Measurements from ENCODE around the gene DDI1. TPM values are rescaled to one million over a fixed set of nuclear protein-coding genes. Genes with fewer than 3 reads are reported as not detected.

The DDI1 gene
- total RNA-seq, 1 experiment from 2014 or later = not detected

DNA sequence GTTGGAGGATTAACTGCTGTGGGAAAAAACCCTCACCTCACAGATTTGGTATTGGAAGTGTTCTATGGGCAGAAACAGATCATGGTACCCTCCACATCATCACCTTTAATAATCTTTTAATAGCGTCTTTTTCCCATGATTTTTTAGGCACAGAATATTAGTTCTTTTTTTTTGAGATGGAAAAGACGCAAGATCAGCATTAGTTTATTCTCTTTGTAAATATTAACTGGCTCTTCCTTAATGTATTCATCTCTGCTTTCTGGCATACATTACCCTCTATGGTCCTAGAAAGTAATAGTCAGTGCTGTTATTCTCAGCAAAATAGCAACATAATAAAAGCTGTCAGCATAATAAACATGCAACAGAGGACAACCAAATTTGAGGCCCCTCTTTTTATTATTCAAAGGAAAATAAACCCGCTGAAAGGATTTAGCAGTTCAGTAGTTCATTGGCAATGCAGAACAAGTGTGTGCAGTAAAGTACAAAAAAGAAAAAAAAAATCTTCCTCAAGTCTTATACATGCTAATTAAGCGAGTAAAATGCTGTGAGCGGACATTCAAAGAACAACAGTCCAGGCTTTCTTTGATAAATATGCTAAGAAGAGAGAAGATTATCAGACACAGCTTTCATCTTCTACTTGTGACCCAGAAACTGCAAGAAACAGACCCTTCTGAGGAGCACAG is 37.5 kb upstream of the DDI1 start:
- Mint-ChIP-seq H3K36me3 (ENCODE audit: insufficient read depth, unreplicated experiment) (no peaks in the 10 kb centered on the region), H3K27me3 (ENCODE audit: unreplicated experiment) (no peaks in the 10 kb centered on the region), H3K9me3 (ENCODE audit: low read depth, unreplicated experiment) (no peaks in the 10 kb centered on the region), H3K27ac (ENCODE audit: unreplicated experiment) (no peak overlapping the region), H3K4me3 (ENCODE audit: low read depth, unreplicated experiment) (no peak overlapping the region), H3K4me1 (ENCODE audit: low read depth, unreplicated experiment) (no peaks in the 10 kb centered on the region)
- TF ChIP-seq, protein P1, sequence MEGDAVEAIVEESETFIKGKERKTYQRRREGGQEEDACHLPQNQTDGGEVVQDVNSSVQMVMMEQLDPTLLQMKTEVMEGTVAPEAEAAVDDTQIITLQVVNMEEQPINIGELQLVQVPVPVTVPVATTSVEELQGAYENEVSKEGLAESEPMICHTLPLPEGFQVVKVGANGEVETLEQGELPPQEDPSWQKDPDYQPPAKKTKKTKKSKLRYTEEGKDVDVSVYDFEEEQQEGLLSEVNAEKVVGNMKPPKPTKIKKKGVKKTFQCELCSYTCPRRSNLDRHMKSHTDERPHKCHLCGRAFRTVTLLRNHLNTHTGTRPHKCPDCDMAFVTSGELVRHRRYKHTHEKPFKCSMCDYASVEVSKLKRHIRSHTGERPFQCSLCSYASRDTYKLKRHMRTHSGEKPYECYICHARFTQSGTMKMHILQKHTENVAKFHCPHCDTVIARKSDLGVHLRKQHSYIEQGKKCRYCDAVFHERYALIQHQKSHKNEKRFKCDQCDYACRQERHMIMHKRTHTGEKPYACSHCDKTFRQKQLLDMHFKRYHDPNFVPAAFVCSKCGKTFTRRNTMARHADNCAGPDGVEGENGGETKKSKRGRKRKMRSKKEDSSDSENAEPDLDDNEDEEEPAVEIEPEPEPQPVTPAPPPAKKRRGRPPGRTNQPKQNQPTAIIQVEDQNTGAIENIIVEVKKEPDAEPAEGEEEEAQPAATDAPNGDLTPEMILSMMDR (IDR thresholded peaks at IDR 0.05; ENCODE audit: unreplicated experiment) = no peak
- no peak for DNase-seq
- no TSS peak for BruUV-seq (replicated peaks)
- CTCF ChIA-PET = no interaction called here
- intact Hi-C loops (cut with micrococcal nuclease; ENCODE audit: unreplicated experiment) = no loop called here

GRCh38 chr11:104000798-104001197 is 35.6 kb upstream of the DDI1 start:
- CTCF ChIA-PET = no interaction called here
- TF ChIP-seq, protein P1 (IDR thresholded peaks at IDR 0.05; ENCODE audit: unreplicated experiment) = no peak
- intact Hi-C loops (cut with micrococcal nuclease; ENCODE audit: unreplicated experiment) = no loop called here
- no peaks in the 10 kb centered on the region for H3K4me1 Mint-ChIP-seq (ENCODE audit: low read depth, unreplicated experiment)
- no peaks in the 10 kb centered on the region for H3K9me3 Mint-ChIP-seq (ENCODE audit: low read depth, unreplicated experiment)
- DNase-seq = no peak
- H3K4me3 Mint-ChIP-seq (ENCODE audit: low read depth, unreplicated experiment) = no peak overlapping the region
- H3K27me3 Mint-ChIP-seq (ENCODE audit: unreplicated experiment) = no peaks in the 10 kb centered on the region
- H3K27ac Mint-ChIP-seq (ENCODE audit: unreplicated experiment) = no peak overlapping the region
- no peaks in the 10 kb centered on the region for H3K36me3 Mint-ChIP-seq (ENCODE audit: insufficient read depth, unreplicated experiment)
- no TSS peak for BruUV-seq (replicated peaks)

GRCh38 chr11:104001561-104002056 is 34.8 kb upstream of the DDI1 start:
- Mint-ChIP-seq H3K27ac (ENCODE audit: unreplicated experiment) (no peak overlapping the region), H3K4me3 (ENCODE audit: low read depth, unreplicated experiment) (no peak overlapping the region), H3K4me1 (ENCODE audit: low read depth, unreplicated experiment) (no peaks in the 10 kb centered on the region), H3K9me3 (ENCODE audit: low read depth, unreplicated experiment) (no peaks in the 10 kb centered on the region), H3K27me3 (ENCODE audit: unreplicated experiment) (no peaks in the 10 kb centered on the region), H3K36me3 (ENCODE audit: insufficient read depth, unreplicated experiment) (no peaks in the 10 kb centered on the region)
- CTCF ChIA-PET = no interaction called here
- intact Hi-C loops (cut with micrococcal nuclease; ENCODE audit: unreplicated experiment) = no loop called here
- no TSS peak for BruUV-seq (replicated peaks)
- TF ChIP-seq, protein P1 (IDR thresholded peaks at IDR 0.05; ENCODE audit: unreplicated experiment) = no peak
- DNase-seq = no peak

GRCh38 chr11:104003491-104003890 is 32.9 kb upstream of the DDI1 start:
- no peaks in the 10 kb centered on the region for H3K36me3 Mint-ChIP-seq (ENCODE audit: insufficient read depth, unreplicated experiment)
- no peaks in the 10 kb centered on the region for H3K9me3 Mint-ChIP-seq (ENCODE audit: low read depth, unreplicated experiment)
- H3K27me3 Mint-ChIP-seq (ENCODE audit: unreplicated experiment) = no peaks in the 10 kb centered on the region
- intact Hi-C loops (cut with micrococcal nuclease; ENCODE audit: unreplicated experiment) = no loop called here
- H3K27ac Mint-ChIP-seq (ENCODE audit: unreplicated experiment) = no peak overlapping the region
- TF ChIP-seq, protein P1 (IDR thresholded peaks at IDR 0.05; ENCODE audit: unreplicated experiment) = no peak
- CTCF ChIA-PET = no interaction called here
- DNase-seq = no peak
- BruUV-seq (replicated peaks) = no TSS peak
- H3K4me1 Mint-ChIP-seq (ENCODE audit: low read depth, unreplicated experiment) = no peaks in the 10 kb centered on the region
- H3K4me3 Mint-ChIP-seq (ENCODE audit: low read depth, unreplicated experiment) = no peak overlapping the region
